Measurements from ENCODE around the gene PTPN14.
"Not testable (repeated sequence)": the region's sequence is repeated elsewhere in the genome, so short reads cannot be mapped to it uniquely, and the experiment has no call there.

The PTPN14 gene

GRCh38 chr1:214506972-214507431 lies 44.4 kb downstream of the PTPN14 start:
- no peak for DNase-seq

GRCh38 chr1:214505134-214505533 lies 46.3 kb downstream of the PTPN14 start:
- no peak for DNase-seq

- DNase-seq, result no peak
Measured at GRCh38 chr1:214504330-214504729, 47.1 kb downstream of the PTPN14 start.

- no peak for DNase-seq
Measured at GRCh38 chr1:214503553-214503952, 47.8 kb downstream of the PTPN14 start.

GRCh38 chr1:214500340-214501055 lies 50.9 kb downstream of the PTPN14 start:
- no peak for DNase-seq

GRCh38 chr1:214499732-214500131 lies 51.7 kb downstream of the PTPN14 start:
- DNase-seq, result no peak

GRCh38 chr1:214498021-214498420 lies 53.4 kb downstream of the PTPN14 start:
- DNase-seq, result no peak

- no peak for DNase-seq
Measured at GRCh38 chr1:214496126-214496525, 55.3 kb downstream of the PTPN14 start.

GRCh38 chr1:214494706-214495105 lies 56.7 kb downstream of the PTPN14 start:
- no peak for DNase-seq

- not testable (repeated sequence) for DNase-seq
Measured at GRCh38 chr1:214494179-214494578, 57.2 kb downstream of the PTPN14 start.

GRCh38 chr1:214493126-214493796 lies 58.1 kb downstream of the PTPN14 start:
- DNase-seq, result no peak

- DNase-seq, result no peak
Measured at GRCh38 chr1:214492401-214493075, 58.9 kb downstream of the PTPN14 start.

- no peak for DNase-seq
Measured at GRCh38 chr1:214491468-214492146, 59.8 kb downstream of the PTPN14 start.

GRCh38 chr1:214485151-214485550 lies 66.3 kb downstream of the PTPN14 start:
- no peak for DNase-seq

- not testable (repeated sequence) for DNase-seq
Measured at GRCh38 chr1:214483180-214483579, 68.2 kb downstream of the PTPN14 start.

GRCh38 chr1:214481983-214482634 lies 69.3 kb downstream of the PTPN14 start:
- not testable (repeated sequence) for DNase-seq

GRCh38 chr1:214476986-214477870 lies 74.2 kb downstream of the PTPN14 start:
- DNase-seq, result no peak

GRCh38 chr1:214476229-214476985 lies 75.0 kb downstream of the PTPN14 start:
- no peak for DNase-seq

- no peak for DNase-seq
Measured at GRCh38 chr1:214475746-214476145, 75.7 kb downstream of the PTPN14 start.

GRCh38 chr1:214475331-214475730 lies 76.1 kb downstream of the PTPN14 start:
- DNase-seq, result no peak

- no peak for DNase-seq
Measured at GRCh38 chr1:214474467-214474866, 76.9 kb downstream of the PTPN14 start.

Measured in NCI-H1105 (cell line).